Measurements from ENCODE around the gene GSTA3. TPM values are rescaled to one million over a fixed set of nuclear protein-coding genes. Genes with fewer than 3 reads are reported as not detected.
"Not testable (repeated sequence)": the region's sequence is repeated elsewhere in the genome, so short reads cannot be mapped to it uniquely, and the experiment has no call there.

GSTA3 gene
- total RNA-seq, 1 donor from 2014 or later = not detected

DNA sequence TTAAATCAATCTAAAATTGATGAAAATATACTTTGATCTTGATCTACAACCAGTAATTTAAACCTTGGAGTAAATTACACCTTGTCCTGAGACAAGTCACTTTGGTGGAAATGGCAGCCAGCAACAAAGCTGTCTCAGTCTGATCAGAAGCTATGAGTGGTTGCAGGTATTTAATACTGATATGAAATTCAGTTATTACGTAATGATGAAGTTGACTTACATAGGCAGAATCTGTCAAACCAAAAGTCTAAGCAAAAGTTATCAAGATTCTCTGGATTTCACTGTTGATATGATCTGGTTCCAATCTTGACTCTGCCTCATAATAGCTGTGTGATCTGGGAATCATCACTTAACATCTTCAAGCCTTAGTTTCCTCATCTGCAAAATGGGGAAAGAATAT, 41.3 kb downstream of the GSTA3 start:
- no peaks in the 10 kb centered on the region for H3K36me3 Mint-ChIP-seq (ENCODE audit: low read depth)
- H3K27me3 Mint-ChIP-seq = peaks cover 4% of the 10 kb centered on the region
- no peaks in the 10 kb centered on the region for H3K4me1 Mint-ChIP-seq
- peaks cover 2% of the 10 kb centered on the region for H3K9me3 Mint-ChIP-seq
- DNase-seq (no peak), ATAC-seq (ENCODE audit: low read depth) (no peak)
- CTCF ChIA-PET = interaction anchor here (0.7 kb wide), 1 partner anchor 10 kb away, joined by 3 read pairs; no protein-coding TSS in a partner anchor
- no peak overlapping the region for H3K27ac Mint-ChIP-seq
- TF ChIP-seq, protein P1, sequence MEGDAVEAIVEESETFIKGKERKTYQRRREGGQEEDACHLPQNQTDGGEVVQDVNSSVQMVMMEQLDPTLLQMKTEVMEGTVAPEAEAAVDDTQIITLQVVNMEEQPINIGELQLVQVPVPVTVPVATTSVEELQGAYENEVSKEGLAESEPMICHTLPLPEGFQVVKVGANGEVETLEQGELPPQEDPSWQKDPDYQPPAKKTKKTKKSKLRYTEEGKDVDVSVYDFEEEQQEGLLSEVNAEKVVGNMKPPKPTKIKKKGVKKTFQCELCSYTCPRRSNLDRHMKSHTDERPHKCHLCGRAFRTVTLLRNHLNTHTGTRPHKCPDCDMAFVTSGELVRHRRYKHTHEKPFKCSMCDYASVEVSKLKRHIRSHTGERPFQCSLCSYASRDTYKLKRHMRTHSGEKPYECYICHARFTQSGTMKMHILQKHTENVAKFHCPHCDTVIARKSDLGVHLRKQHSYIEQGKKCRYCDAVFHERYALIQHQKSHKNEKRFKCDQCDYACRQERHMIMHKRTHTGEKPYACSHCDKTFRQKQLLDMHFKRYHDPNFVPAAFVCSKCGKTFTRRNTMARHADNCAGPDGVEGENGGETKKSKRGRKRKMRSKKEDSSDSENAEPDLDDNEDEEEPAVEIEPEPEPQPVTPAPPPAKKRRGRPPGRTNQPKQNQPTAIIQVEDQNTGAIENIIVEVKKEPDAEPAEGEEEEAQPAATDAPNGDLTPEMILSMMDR (IDR thresholded peaks at IDR 0.05) = no peak
- no peak overlapping the region for H3K4me3 Mint-ChIP-seq
- POLR2A ChIA-PET = no interaction called here
- intact Hi-C loops (cut with micrococcal nuclease) = no loop called here

DNA sequence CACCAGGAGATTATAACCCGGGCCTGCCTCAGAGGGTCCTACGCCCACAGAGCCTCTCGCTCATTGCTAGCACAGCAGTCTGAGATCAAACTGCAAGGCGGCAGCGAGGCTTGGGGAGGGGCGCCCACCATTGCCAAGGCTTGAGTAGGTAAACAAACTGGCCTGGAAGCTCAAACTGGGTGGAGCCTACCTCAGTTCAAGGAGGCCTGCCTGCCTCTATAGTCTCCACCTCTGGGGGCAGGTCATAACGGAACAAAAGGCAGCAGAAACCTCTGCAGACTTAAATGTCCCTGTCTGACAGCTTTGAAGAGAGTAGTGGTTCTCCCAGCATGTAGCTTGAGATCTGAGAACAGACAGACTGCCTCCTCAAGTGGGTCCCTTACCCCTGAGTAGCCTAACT, 48.3 kb downstream of the GSTA3 start:
- intact Hi-C loops (cut with micrococcal nuclease); H3K9me3 Mint-ChIP-seq; DNase-seq; H3K27ac Mint-ChIP-seq; H3K36me3 Mint-ChIP-seq (ENCODE audit: low read depth); H3K4me1 Mint-ChIP-seq; ATAC-seq (ENCODE audit: low read depth); H3K4me3 Mint-ChIP-seq; CTCF ChIA-PET; POLR2A ChIA-PET: not testable (repeated sequence)
- H3K27me3 Mint-ChIP-seq = peaks cover 35% of the 10 kb centered on the region

DNA sequence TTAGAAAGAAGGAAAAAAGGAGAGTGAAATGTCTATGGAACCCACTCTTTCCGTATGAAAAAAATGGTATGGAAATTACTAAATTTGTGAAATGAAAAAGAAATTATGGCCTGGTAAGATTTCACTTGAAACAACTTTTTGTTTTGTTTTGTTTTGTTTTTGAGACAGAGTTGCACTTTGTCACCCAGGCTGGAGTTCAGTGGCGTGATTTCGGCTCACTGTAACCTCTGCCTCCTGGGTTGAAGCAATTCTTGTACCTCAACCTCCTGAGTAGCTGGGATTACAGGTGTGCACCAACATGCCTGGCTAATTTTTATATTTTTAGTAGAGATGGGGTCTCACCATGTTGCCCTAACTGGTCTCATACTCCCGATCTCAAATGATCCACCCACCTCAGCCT, 51.1 kb downstream of the GSTA3 start:
- Mint-ChIP-seq H3K27me3 (peaks cover 45% of the 10 kb centered on the region), H3K9me3 (no peaks in the 10 kb centered on the region), H3K4me1 (no peaks in the 10 kb centered on the region), H3K36me3 (ENCODE audit: low read depth) (no peaks in the 10 kb centered on the region), H3K4me3 (no peak overlapping the region), H3K27ac (no peak overlapping the region)
- intact Hi-C loops (cut with micrococcal nuclease) = no loop called here
- CTCF ChIA-PET = interaction anchor here (0.6 kb wide), 1 partner anchor 10 kb away, joined by 3 read pairs; no protein-coding TSS in a partner anchor
- ATAC-seq (ENCODE audit: low read depth) (no peak), DNase-seq (no peak)
- POLR2A ChIA-PET = no interaction called here
- TF ChIP-seq, protein P1 (IDR thresholded peaks at IDR 0.05) = no peak

DNA sequence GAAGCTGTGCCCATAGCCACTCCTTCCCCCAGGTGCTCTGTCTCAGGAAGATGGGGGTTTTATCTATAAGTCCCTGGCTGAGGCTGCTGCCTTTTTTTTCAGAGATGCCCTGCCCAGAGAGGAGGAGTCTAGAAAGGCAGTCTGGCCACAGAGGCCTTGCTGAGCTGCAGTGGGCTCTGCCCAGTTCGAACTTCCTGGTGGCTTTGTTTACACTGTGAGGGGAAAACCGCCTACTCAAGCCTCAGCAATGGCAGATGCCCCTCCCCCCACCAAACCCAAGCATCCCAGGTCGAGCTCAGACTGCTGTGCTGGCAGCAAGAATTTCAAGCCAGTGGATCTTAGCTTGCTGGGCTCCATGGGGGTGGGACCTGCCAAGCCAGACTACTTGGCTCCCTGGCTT, 53.4 kb downstream of the GSTA3 start:
- CTCF ChIA-PET; intact Hi-C loops (cut with micrococcal nuclease); H3K4me3 Mint-ChIP-seq; H3K36me3 Mint-ChIP-seq (ENCODE audit: low read depth); H3K4me1 Mint-ChIP-seq; H3K9me3 Mint-ChIP-seq; ATAC-seq (ENCODE audit: low read depth); H3K27ac Mint-ChIP-seq; DNase-seq; POLR2A ChIA-PET: not testable (repeated sequence)
- H3K27me3 Mint-ChIP-seq = peaks cover 43% of the 10 kb centered on the region

DNA sequence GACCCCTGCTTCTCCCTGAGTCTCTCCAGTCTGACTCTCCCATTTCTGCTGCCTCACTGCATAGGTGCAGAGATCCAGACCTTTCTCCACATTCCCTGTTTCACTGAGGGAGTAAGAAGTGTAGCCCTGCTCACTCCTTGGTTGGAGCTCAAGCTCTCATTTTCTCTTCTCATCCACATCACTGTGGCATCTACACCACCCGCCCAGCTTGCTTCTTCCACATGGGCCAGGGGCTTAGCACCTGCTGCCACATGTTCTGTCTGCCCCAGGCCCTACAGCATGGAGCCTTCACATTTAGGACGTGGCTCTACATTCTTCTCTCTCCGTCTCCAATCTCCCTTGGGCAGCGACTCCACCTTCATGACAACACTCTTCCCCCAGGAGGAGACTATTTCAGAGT, 60.4 kb downstream of the GSTA3 start:
- H3K9me3 Mint-ChIP-seq = peaks cover 6% of the 10 kb centered on the region
- no peaks in the 10 kb centered on the region for H3K36me3 Mint-ChIP-seq (ENCODE audit: low read depth)
- ATAC-seq (ENCODE audit: low read depth) = no peak
- H3K4me1 Mint-ChIP-seq = no peaks in the 10 kb centered on the region
- POLR2A ChIA-PET = no interaction called here
- no peak overlapping the region for H3K27ac Mint-ChIP-seq
- H3K4me3 Mint-ChIP-seq = no peak overlapping the region
- TF ChIP-seq, protein P1 (IDR thresholded peaks at IDR 0.05) = no peak
- intact Hi-C loops (cut with micrococcal nuclease) = no loop called here
- DNase-seq = no peak
- CTCF ChIA-PET = no interaction called here
- H3K27me3 Mint-ChIP-seq = peaks cover 25% of the 10 kb centered on the region

Other genes with a start within 250 kb of the GSTA3 start
- 6.6 and 7.7 TPM in 2 replicates for gene TMEM14A, start 238.6 kb downstream of the GSTA3 start, total RNA-seq
- gene GSTA2, start 146.2 kb downstream of the GSTA3 start, total RNA-seq = not detected in 2 replicates
- not detected in 2 replicates for gene GSTA1, start 105.9 kb downstream of the GSTA3 start, total RNA-seq
- gene GSTA5, start 68.9 kb downstream of the GSTA3 start, total RNA-seq = not detected in 2 replicates
- gene GSTA4, start 85.6 kb upstream of the GSTA3 start, total RNA-seq = 3.3 and 4.4 TPM in 2 replicates
- gene CILK1, start 152.1 kb upstream of the GSTA3 start, total RNA-seq = 6.8 and 7.6 TPM in 2 replicates
- gene FBXO9, start 155.7 kb upstream of the GSTA3 start, total RNA-seq = 53.5 and 62.1 TPM in 2 replicates
- gene GCM1, start 239.1 kb upstream of the GSTA3 start, total RNA-seq = 0.29 and 0.34 TPM in 2 replicates

All from activated B cell treated with CpG ODN at 0.5 μM for 24 hours (primary cell).